ENCODE results near the gene C12orf76. TPM values are rescaled to one million over a fixed set of nuclear protein-coding genes. Genes with fewer than 3 reads are reported as not detected.

C12orf76 gene
- total and polyA plus RNA-seq, 2 of the 13 experiments (the other 11 are each of a cell fraction or from before 2014, with no cell fraction given): 15.8 to 38.4 TPM

DNA sequence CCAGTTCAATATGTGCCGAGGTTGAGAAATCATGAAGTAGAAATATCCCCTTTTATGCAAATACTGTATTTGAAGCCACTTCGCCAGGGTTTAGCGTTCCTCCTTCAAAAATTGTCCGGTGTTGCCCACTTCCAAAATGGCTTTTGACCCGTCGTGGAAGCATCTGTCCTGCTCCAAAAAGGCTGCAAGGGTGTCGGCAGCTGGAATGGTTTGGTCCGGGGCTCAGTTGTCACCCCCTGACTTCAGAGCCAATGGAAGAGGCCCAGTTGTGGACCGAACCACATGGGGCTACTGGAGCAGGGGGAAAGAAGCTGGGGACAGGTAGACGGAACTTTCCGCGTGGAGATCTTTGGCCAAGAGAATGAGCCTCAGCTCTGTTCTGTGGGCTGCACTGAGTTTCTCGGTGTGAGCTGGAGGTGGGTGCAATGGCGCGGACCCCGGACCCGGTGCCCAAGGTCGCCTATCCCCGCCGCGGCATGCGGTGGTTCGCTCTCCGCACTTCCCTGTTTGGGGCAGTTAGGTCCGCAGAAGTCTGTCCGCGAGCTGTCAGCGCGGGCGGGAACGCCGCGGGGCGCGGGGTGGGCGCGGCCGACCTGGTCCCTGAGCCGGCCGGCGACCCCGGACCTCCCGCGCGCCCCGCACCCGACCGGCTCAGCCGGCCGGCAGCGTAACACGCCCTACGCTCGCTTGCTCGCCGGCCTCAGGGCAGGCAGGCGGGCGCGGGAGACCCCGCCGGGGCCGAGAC lies 49.2 kb downstream of the C12orf76 start, which contains the start of gene ANKRD13A (continued):
- TF ChIP-seq HIC2 (CRISPR knock-in tag; IDR thresholded peaks at IDR 0.05; ENCODE audit: low read depth): peak; percentile 28; the same call in 1 of the 2 replicates
- TF ChIP-seq TCF12 (IDR thresholded peaks at IDR 0.05): no peak
- 0 out of 2 replicates have a peak, but pooled peaks have one; percentile 33 for TF ChIP-seq TCF12 (CRISPR knock-in tag; IDR thresholded peaks at IDR 0.05)
- peak; percentile 55; the same call in 1 of the 2 replicates for TF ChIP-seq MEIS1 (CRISPR knock-in tag; IDR thresholded peaks at IDR 0.05; ENCODE audit: borderline replicate concordance)
- TF ChIP-seq, protein P1, sequence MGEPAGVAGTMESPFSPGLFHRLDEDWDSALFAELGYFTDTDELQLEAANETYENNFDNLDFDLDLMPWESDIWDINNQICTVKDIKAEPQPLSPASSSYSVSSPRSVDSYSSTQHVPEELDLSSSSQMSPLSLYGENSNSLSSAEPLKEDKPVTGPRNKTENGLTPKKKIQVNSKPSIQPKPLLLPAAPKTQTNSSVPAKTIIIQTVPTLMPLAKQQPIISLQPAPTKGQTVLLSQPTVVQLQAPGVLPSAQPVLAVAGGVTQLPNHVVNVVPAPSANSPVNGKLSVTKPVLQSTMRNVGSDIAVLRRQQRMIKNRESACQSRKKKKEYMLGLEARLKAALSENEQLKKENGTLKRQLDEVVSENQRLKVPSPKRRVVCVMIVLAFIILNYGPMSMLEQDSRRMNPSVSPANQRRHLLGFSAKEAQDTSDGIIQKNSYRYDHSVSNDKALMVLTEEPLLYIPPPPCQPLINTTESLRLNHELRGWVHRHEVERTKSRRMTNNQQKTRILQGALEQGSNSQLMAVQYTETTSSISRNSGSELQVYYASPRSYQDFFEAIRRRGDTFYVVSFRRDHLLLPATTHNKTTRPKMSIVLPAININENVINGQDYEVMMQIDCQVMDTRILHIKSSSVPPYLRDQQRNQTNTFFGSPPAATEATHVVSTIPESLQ (CRISPR knock-in tag; conservative IDR thresholded peaks at IDR 0.05): no peak
- TF ChIP-seq, protein P2, sequence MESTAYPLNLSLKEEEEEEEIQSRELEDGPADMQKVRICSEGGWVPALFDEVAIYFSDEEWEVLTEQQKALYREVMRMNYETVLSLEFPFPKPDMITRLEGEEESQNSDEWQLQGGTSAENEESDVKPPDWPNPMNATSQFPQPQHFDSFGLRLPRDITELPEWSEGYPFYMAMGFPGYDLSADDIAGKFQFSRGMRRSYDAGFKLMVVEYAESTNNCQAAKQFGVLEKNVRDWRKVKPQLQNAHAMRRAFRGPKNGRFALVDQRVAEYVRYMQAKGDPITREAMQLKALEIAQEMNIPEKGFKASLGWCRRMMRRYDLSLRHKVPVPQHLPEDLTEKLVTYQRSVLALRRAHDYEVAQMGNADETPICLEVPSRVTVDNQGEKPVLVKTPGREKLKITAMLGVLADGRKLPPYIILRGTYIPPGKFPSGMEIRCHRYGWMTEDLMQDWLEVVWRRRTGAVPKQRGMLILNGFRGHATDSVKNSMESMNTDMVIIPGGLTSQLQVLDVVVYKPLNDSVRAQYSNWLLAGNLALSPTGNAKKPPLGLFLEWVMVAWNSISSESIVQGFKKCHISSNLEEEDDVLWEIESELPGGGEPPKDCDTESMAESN (CRISPR knock-in tag; conservative IDR thresholded peaks at IDR 0.05): peak; percentile 90
- TF ChIP-seq BRD4 (CRISPR knock-in tag; IDR thresholded peaks at IDR 0.05): peak; percentile 73
- no peak for TF ChIP-seq ZNF205 (CRISPR knock-in tag; IDR thresholded peaks at IDR 0.05)
- no peak for TF ChIP-seq AHR (CRISPR knock-in tag; IDR thresholded peaks at IDR 0.05)
- TF ChIP-seq, protein P3, sequence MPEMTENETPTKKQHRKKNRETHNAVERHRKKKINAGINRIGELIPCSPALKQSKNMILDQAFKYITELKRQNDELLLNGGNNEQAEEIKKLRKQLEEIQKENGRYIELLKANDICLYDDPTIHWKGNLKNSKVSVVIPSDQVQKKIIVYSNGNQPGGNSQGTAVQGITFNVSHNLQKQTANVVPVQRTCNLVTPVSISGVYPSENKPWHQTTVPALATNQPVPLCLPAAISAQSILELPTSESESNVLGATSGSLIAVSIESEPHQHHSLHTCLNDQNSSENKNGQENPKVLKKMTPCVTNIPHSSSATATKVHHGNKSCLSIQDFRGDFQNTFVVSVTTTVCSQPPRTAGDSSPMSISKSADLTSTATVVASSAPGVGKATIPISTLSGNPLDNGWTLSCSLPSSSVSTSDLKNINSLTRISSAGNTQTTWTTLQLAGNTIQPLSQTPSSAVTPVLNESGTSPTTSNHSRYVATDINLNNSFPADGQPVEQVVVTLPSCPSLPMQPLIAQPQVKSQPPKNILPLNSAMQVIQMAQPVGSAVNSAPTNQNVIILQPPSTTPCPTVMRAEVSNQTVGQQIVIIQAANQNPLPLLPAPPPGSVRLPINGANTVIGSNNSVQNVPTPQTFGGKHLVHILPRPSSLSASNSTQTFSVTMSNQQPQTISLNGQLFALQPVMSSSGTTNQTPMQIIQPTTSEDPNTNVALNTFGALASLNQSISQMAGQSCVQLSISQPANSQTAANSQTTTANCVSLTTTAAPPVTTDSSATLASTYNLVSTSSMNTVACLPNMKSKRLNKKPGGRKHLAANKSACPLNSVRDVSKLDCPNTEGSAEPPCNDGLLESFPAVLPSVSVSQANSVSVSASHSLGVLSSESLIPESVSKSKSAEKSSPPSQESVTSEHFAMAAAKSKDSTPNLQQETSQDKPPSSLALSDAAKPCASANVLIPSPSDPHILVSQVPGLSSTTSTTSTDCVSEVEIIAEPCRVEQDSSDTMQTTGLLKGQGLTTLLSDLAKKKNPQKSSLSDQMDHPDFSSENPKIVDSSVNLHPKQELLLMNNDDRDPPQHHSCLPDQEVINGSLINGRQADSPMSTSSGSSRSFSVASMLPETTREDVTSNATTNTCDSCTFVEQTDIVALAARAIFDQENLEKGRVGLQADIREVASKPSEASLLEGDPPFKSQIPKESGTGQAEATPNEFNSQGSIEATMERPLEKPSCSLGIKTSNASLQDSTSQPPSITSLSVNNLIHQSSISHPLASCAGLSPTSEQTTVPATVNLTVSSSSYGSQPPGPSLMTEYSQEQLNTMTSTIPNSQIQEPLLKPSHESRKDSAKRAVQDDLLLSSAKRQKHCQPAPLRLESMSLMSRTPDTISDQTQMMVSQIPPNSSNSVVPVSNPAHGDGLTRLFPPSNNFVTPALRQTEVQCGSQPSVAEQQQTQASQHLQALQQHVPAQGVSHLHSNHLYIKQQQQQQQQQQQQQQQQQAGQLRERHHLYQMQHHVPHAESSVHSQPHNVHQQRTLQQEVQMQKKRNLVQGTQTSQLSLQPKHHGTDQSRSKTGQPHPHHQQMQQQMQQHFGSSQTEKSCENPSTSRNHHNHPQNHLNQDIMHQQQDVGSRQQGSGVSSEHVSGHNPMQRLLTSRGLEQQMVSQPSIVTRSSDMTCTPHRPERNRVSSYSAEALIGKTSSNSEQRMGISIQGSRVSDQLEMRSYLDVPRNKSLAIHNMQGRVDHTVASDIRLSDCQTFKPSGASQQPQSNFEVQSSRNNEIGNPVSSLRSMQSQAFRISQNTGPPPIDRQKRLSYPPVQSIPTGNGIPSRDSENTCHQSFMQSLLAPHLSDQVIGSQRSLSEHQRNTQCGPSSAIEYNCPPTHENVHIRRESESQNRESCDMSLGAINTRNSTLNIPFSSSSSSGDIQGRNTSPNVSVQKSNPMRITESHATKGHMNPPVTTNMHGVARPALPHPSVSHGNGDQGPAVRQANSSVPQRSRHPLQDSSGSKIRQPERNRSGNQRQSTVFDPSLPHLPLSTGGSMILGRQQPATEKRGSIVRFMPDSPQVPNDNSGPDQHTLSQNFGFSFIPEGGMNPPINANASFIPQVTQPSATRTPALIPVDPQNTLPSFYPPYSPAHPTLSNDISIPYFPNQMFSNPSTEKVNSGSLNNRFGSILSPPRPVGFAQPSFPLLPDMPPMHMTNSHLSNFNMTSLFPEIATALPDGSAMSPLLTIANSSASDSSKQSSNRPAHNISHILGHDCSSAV (CRISPR knock-in tag; IDR thresholded peaks at IDR 0.05; ENCODE audit: borderline replicate concordance): no peak
- no peak for TF ChIP-seq ZNF660 (CRISPR knock-in tag; IDR thresholded peaks at IDR 0.05; ENCODE audit: borderline replicate concordance, low read depth)
- no peak for TF ChIP-seq NR2F1 (CRISPR knock-in tag; IDR thresholded peaks at IDR 0.05)
- no peak for TF ChIP-seq SRSF4 (IDR thresholded peaks at IDR 0.05; ENCODE audit: low read depth, low read length, poor library complexity, severe bottlenecking)
- peak; percentile 73; the same call in 1 of the 2 replicates for TF ChIP-seq YEATS2 (CRISPR knock-in tag; IDR thresholded peaks at IDR 0.05; ENCODE audit: borderline replicate concordance)

Measured in HepG2 (cell line).